H9 (cell line): ENCODE measurements around the gene MYBBP1A. TPM values are rescaled to one million over a fixed set of nuclear protein-coding genes. Genes with fewer than 3 reads are reported as not detected.

ENCODE experiments used
- DNase-seq: peaks from one replicate; pipeline ENCODE4 v3.0.0-alpha.2; 2017
- H2AFZ ChIP-seq: one replicate; pipeline ENCODE4 v1.6.1; 2013; ENCODE audit warnings: mild to moderate bottlenecking, low read length, control low read depth, moderate library complexity
- H2AK5ac ChIP-seq: 2 replicates; pipeline ENCODE4 v1.6.1; 2013; ENCODE audit warnings: low read length, control low read depth, mixed read lengths; ENCODE audit not compliant: insufficient read length
- H2BK120ac ChIP-seq: one replicate; pipeline ENCODE4 v1.6.1; 2013; ENCODE audit warnings: low read depth, mild to moderate bottlenecking, low read length, control low read depth, inconsistent platforms; ENCODE audit not compliant: poor library complexity, severe bottlenecking
- H2BK12ac ChIP-seq: 2 replicates; pipeline ENCODE4 v1.6.1; 2013; ENCODE audit warnings: low read length, control low read depth, mixed read lengths, low read depth; ENCODE audit not compliant: insufficient read length
- H2BK15ac ChIP-seq: 2 replicates; pipeline ENCODE4 v1.6.1; 2013; ENCODE audit warnings: low read depth, low read length, control low read depth
- H2BK20ac ChIP-seq: one replicate; pipeline ENCODE4 v1.6.1; 2013; ENCODE audit warnings: low read depth, mild to moderate bottlenecking, low read length, control low read depth, inconsistent platforms; ENCODE audit not compliant: poor library complexity, severe bottlenecking
- H2BK5ac ChIP-seq: 2 replicates; pipeline ENCODE4 v1.6.1; 2013; ENCODE audit warnings: low read length, control low read depth, mixed read lengths; ENCODE audit not compliant: insufficient read length
- H3K14ac ChIP-seq: 2 replicates; pipeline ENCODE4 v1.6.1; 2013; ENCODE audit warnings: low read length, control low read depth; ENCODE audit not compliant: insufficient read depth
- H3K18ac ChIP-seq: 2 replicates; pipeline ENCODE4 v1.6.1; 2013; ENCODE audit warnings: low read depth, mild to moderate bottlenecking, mixed read lengths, low read length, control low read depth; ENCODE audit not compliant: insufficient read length
- H3K23ac ChIP-seq: 2 replicates; pipeline ENCODE4 v1.6.1; 2013; ENCODE audit warnings: low read length, control low read depth, mixed read lengths, low read depth; ENCODE audit not compliant: insufficient read length
- H3K23me2 ChIP-seq: 2 replicates; pipeline ENCODE4 v1.6.1; 2013; ENCODE audit warnings: low read depth, mild to moderate bottlenecking, mixed read lengths, low read length, control low read depth; ENCODE audit not compliant: insufficient read length, poor library complexity, severe bottlenecking
- H3K27ac ChIP-seq: 2 replicates; pipeline ENCODE4 v1.5.1; 2013; ENCODE audit warnings: low read length, control low read depth, mixed read lengths, low read depth; ENCODE audit not compliant: insufficient read length
- H3K27me3 ChIP-seq: 2 replicates; pipeline ENCODE4 v1.6.1; 2013; ENCODE audit warnings: low read length, control low read depth, inconsistent platforms; ENCODE audit not compliant: insufficient read depth
- H3K4ac ChIP-seq: 2 replicates; pipeline ENCODE4 v1.6.1; 2013; ENCODE audit warnings: low read depth, mild to moderate bottlenecking, control low read depth, inconsistent platforms, low read length, moderate library complexity
- H3K4me1 ChIP-seq: 2 replicates; pipeline ENCODE4 v1.6.1; 2013; ENCODE audit warnings: low read length, control low read depth, inconsistent platforms; ENCODE audit not compliant: insufficient read depth
- H3K4me2 ChIP-seq: 2 replicates; pipeline ENCODE4 v1.6.1; 2013; ENCODE audit warnings: low read length, control low read depth, mixed read lengths; ENCODE audit not compliant: insufficient read length, insufficient read depth
- H3K56ac ChIP-seq: 2 replicates; pipeline ENCODE4 v1.6.1; 2013; ENCODE audit warnings: low read depth, mild to moderate bottlenecking, mixed read lengths, low read length, control low read depth; ENCODE audit not compliant: insufficient read length
- H3K79me1 ChIP-seq: 2 replicates; pipeline ENCODE4 v1.6.1; 2013; ENCODE audit warnings: low read depth, mild to moderate bottlenecking, moderate library complexity, low read length, control low read depth, inconsistent platforms; ENCODE audit not compliant: insufficient read depth, poor library complexity, severe bottlenecking
- H3K79me2 ChIP-seq: 2 replicates; pipeline ENCODE4 v1.6.1; 2013; ENCODE audit warnings: low read length, control low read depth, inconsistent platforms; ENCODE audit not compliant: insufficient read depth
- H3K9ac ChIP-seq: 2 replicates; pipeline ENCODE4 v1.6.1; 2013; ENCODE audit warnings: low read length, control low read depth, mixed read lengths; ENCODE audit not compliant: insufficient read length; ENCODE audit errors: extremely low read depth
- H3K9me3 ChIP-seq: one replicate; pipeline ENCODE4 v1.6.1; 2013; ENCODE audit warnings: low read depth, low read length, inconsistent platforms; ENCODE audit not compliant: control insufficient read depth
- H3T11ph ChIP-seq: one replicate; pipeline ENCODE4 v1.6.1; 2013; ENCODE audit warnings: mild to moderate bottlenecking, low read length, control low read depth, inconsistent platforms
- H4K20me1 ChIP-seq: one replicate; pipeline ENCODE4 v1.6.1; 2013; ENCODE audit not compliant: control insufficient read depth, insufficient read length, insufficient read depth
- H4K5ac ChIP-seq: 2 replicates; pipeline ENCODE4 v1.6.1; 2013; ENCODE audit warnings: low read depth, mild to moderate bottlenecking, mixed read lengths, low read length, control low read depth; ENCODE audit not compliant: insufficient read length
- H4K8ac ChIP-seq: replicated peaks from 2 replicates; pipeline ENCODE4 v1.6.1; 2013; ENCODE audit warnings: low read length, control low read depth, mixed read lengths, low read depth; ENCODE audit not compliant: insufficient read length
- H4K91ac ChIP-seq: 2 replicates; pipeline ENCODE4 v1.6.1; 2013; ENCODE audit warnings: low read depth, mild to moderate bottlenecking, moderate library complexity, mixed read lengths, low read length, control low read depth; ENCODE audit not compliant: insufficient read length
- H3K27ac Mint-ChIP-seq, 3 experiments: 2 replicates in 2 of 3; 3 replicates in 1 of 3; pipeline ENCODE4 v1.8.0; 2020 to 2021; ENCODE audit warnings: mixed read lengths in 3 of 3, mild to moderate bottlenecking in 1 of 3, moderate library complexity in 1 of 3
- H3K27me3 Mint-ChIP-seq: 2 replicates; pipeline ENCODE4 v1.8.0; 2021; ENCODE audit warnings: low read depth, mild to moderate bottlenecking, moderate library complexity, mixed read lengths
- H3K36me3 Mint-ChIP-seq, 3 experiments: 2 replicates in 2 of 3; 3 replicates in 1 of 3; pipeline ENCODE4 v1.8.0; 2020 to 2021; ENCODE audit warnings: low read depth in 3 of 3, mixed read lengths in 3 of 3; ENCODE audit not compliant: insufficient read depth in 1 of 3
- H3K4me1 Mint-ChIP-seq, 2 experiments: 2 replicates each; pipeline ENCODE4 v1.8.0; 2020; ENCODE audit warnings: mixed read lengths in 2 of 2
- H3K4me3 Mint-ChIP-seq, 2 experiments: 2 replicates in 1 of 2; 3 replicates in 1 of 2; pipeline ENCODE4 v1.8.0; 2020 to 2021; ENCODE audit warnings: mild to moderate bottlenecking in 2 of 2, mixed read lengths in 2 of 2, moderate library complexity in 1 of 2
- H3K9me3 Mint-ChIP-seq, 2 experiments: 2 replicates in 1 of 2; 3 replicates in 1 of 2; pipeline ENCODE4 v1.8.0; 2020; ENCODE audit warnings: mild to moderate bottlenecking in 2 of 2, mixed read lengths in 2 of 2, moderate library complexity in 1 of 2
- CTCF ChIP-seq: fragments of 200-600 bp; sonication (generic); conservative IDR thresholded peaks from 3 replicates; pipeline ENCODE4 v1.8.0; 2021; ENCODE audit warnings: antibody characterized with exemption, mild to moderate bottlenecking
- WGBS: extraction: QIAGEN DNeasy Blood & Tissue Kit; methylation state at CpG from one replicate; pipeline ENCODE4 v1.1.7; 2013; ENCODE audit warnings: missing lambda C conversion rate, low lambda C conversion rate, mixed read lengths; ENCODE audit not compliant: insufficient read length; ENCODE audit errors: extremely low coverage; 5-methylcytosine and 5-hydroxymethylcytosine counted together
- total RNA-seq: library from RNA; stranded (reverse); gene quantifications from 2 replicates; pipeline ENCODE4 v1.2.1, GENCODE V29; 2021

The MYBBP1A gene
- total RNA-seq, 1 experiment from 2014 or later: 181 TPM

- Histone ChIP-seq H3T11ph (no peak overlapping the region), H2BK12ac (no peak overlapping the region), H2AK5ac (no peak overlapping the region), H3K18ac (no peak overlapping the region), H2BK120ac (no peak overlapping the region), H3K56ac (no peak overlapping the region), H3K9me3 (no peaks in the 10 kb centered on the region), H4K91ac (no peak overlapping the region), H3K23ac (no peak overlapping the region), H3K27ac (no peak overlapping the region), H2BK15ac (no peak overlapping the region), H3K4me2 (no peak overlapping the region), H3K14ac (no peak overlapping the region), H3K4me1 (peaks cover 4% of the 10 kb centered on the region; the same call in 1 of the 2 replicates), H3K4ac (no peak overlapping the region), H3K9ac (no peak overlapping the region), H3K79me1 (no peaks in the 10 kb centered on the region), H4K20me1 (no peaks in the 10 kb centered on the region), H3K23me2 (peaks cover 8% of the 10 kb centered on the region), H4K5ac (no peak overlapping the region), H3K79me2 (peaks cover 7% of the 10 kb centered on the region; the same call in 1 of the 2 replicates), H2AFZ (no peak overlapping the region), H4K8ac (no peak overlapping the region), H2BK20ac (no peak overlapping the region), H3K27me3 (no peaks in the 10 kb centered on the region), H2BK5ac (no peak overlapping the region)
- no peak for DNase-seq
- H3K4me1 Mint-ChIP-seq: peaks cover 24 to 33% of the 10 kb centered on the region in 2 experiments
- no peak for TF ChIP-seq CTCF
- peaks cover 10% of the 10 kb centered on the region; the same call in 1 of the 2 replicates for H3K27me3 Mint-ChIP-seq
- no CpG with 5 or more reads among the region's 17 CpGs for WGBS
- no peak overlapping the region for H3K4me3 Mint-ChIP-seq
- H3K36me3 Mint-ChIP-seq: peaks cover under 1 to 9% (median 4%) of the 10 kb centered on the region in 3 experiments; a peak in 5 of 7 replicates
- H3K27ac Mint-ChIP-seq: no peak overlapping the region
- no peaks in the 10 kb centered on the region for H3K9me3 Mint-ChIP-seq
Observed at GRCh38 chr17:4559139-4559791, 4.1 kb upstream of the MYBBP1A start.
